HG03060 (cell line): ENCODE data around the gene RBM3.

ENCODE experiments used
- ATAC-seq: cut with Tn5 transposase; IDR thresholded peaks from one replicate; pipeline ENCODE4 v1.9.1; 2021; ENCODE audit warnings: low read depth, moderate number of reproducible peaks; ENCODE audit not compliant: unreplicated experiment

The RBM3 gene

GRCh38 chrX:48575642-48576041 lies 1.4 kb downstream of the RBM3 start:
- no peak for ATAC-seq

DNA sequence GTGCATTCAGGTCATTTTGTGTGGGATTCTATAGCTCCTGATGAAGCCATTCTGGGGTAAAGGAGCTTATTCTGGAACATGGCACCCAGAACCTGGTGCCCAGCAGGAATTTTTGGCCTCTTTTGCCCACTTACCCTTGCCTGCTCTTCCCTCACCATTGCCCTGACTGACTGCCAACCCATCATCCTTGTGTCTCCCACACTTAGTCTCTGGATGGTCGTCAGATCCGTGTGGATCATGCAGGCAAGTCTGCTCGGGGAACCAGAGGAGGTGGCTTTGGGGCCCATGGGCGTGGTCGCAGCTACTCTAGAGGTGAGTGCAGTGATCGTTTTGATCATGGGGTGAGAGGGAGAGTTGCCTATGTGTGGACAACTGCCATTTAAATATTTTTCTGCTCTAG lies 1.8 kb downstream of the RBM3 start:
- no peak for ATAC-seq

- ATAC-seq, result no peak
Observed at GRCh38 chrX:48578661-48579128, 4.4 kb downstream of the RBM3 start.

DNA sequence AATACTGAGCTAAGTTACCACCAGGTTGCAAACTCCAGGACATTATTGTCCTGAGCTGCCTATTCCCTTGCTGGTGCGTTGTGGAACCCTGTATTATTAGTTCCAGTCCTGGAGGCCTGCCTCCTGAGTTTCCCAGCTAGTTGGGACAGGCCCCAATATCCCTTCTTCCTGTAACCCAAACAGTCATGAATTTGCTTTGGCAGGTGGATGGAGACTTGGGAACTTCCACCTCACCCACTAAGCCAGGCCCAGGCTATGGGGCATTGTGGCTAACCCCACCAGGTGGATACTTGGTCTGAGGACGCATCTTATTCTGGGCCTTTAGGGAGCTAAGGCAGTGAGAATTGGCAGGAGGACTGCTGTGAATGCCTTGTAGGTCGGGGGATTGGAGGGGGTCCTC lies 5.0 kb downstream of the RBM3 start:
- no peak for ATAC-seq

- ATAC-seq, result no peak
Observed at GRCh38 chrX:48580662-48581061, 6.4 kb downstream of the RBM3 start.

GRCh38 chrX:48584698-48585097 lies 10.4 kb downstream of the RBM3 start:
- no peak for ATAC-seq

- ATAC-seq, result no peak
Observed at GRCh38 chrX:48589482-48590162, 15.3 kb downstream of the RBM3 start.

GRCh38 chrX:48590203-48591103 lies 16.2 kb downstream of the RBM3 start:
- no peak for ATAC-seq

- no peak for ATAC-seq
Observed at GRCh38 chrX:48591255-48591791, 17.0 kb downstream of the RBM3 start.

DNA sequence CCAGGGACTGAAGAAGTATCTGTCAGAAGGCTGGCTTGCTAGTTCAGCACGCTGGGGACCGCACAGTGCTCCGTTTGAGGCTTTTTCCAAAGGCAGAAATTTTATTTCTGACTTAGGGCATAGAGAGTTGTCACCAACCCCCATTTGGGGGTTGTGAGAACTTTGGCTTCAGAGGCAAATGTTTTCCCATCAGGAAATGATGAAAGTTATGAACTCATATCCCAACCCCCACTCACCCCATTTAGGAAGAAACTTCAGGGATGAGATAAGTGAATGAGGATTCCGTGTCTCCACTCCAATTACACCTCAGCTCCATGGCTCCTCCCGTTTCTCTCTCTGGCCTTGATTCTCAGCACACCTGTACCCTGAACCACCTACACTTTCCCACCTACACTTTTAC lies 18.7 kb downstream of the RBM3 start:
- ATAC-seq, result no peak

DNA sequence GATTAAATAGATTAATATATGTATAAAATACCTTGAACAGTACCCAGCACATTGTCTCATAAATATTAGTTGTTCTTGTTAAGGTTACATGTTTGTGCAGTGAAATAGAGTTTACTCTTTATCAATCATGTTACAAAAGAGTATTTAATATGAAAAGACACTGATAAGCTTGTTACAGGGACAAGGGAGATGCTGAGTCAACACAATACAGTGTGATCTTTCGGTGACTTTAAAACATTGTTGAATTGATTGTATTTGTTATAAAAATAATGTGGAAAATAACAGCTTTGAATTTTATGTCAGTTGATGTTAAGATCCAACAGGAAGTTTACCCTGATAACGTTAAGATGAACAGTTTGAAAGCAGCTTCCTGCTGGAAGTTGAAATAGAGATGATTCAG lies 21.6 kb downstream of the RBM3 start:
- no peak for ATAC-seq

- no peak for ATAC-seq
Observed at GRCh38 chrX:48597353-48598264, 23.3 kb downstream of the RBM3 start, which contains the start of gene WDR13. Gene WDR13 (plus strand): TSS chrX:48597492. CDS start chrX:48597997, 505 bp downstream.

DNA sequence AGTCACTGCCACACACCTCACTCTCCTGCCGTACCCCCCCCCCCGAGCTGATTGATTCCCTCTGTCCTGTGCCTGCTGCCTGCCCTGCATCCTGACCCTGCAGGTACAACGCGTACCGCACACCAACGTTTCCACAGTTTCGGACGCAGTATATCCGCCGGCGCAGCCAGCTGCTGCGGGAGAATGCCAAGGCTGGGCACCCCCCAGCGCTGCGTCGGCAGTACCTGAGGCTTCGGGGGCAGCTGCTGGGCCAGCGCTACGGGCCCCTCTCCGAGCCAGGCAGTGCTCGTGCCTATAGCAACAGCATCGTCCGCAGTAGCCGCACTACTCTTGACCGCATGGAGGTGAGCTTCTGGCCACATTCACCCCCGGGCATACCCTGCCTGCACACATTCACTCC lies 24.3 kb downstream of the RBM3 start:
- ATAC-seq, result no peak

DNA sequence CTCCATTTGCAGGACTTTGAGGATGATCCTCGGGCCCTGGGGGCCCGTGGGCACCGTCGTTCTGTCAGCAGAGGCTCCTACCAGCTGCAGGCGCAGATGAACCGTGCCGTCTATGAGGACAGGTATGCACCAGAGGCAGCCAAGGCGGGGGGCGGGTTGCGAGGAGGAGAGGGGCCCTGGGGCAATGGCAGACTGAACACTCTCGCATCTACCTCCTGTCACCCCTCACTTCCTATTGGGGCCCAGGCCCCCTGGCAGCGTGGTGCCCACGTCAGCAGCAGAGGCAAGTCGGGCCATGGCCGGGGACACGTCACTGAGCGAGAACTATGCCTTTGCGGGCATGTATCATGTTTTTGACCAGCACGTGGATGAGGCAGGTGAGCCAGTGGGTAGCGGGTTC lies 25.1 kb downstream of the RBM3 start:
- no peak for ATAC-seq

DNA sequence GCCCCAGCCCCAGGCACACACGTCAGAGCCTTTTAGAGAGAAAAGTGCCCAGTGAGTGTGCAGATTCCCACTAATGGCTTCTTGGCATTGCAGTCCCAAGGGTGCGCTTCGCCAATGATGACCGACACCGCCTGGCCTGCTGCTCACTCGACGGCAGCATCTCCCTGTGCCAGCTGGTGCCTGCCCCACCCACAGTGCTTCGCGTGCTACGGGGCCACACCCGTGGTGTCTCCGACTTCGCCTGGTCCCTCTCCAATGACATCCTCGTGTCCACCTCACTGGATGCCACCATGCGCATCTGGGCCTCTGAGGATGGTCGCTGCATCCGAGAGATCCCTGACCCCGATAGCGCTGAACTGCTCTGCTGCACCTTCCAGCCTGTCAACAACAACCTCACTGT lies 25.9 kb downstream of the RBM3 start:
- ATAC-seq, result no peak

DNA sequence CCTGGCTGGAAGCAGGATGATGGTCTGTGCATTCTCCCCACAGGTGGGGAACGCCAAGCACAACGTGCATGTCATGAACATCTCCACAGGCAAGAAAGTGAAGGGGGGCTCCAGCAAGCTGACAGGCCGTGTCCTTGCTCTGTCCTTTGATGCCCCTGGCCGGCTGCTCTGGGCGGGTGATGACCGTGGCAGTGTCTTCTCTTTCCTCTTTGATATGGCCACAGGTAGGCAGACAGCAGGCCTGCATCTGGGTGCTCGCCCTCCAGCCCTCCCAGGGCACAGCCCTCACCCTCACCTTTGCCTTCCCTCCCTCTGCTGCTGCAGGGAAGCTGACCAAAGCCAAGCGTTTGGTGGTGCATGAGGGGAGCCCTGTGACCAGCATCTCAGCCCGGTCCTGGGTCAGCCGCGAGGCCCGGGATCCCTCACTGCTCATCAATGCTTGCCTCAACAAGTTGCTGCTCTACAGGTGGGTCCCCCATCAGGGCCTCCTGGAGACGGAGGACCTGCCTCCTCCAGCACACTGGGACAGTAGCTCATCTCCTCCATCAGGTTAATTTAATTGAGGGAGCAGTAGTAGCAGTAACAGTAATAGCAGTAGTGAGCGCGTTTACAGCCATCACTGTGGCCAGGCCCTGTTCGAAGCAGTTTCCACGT lies 27.6 kb downstream of the RBM3 start:
- ATAC-seq, result no peak

DNA sequence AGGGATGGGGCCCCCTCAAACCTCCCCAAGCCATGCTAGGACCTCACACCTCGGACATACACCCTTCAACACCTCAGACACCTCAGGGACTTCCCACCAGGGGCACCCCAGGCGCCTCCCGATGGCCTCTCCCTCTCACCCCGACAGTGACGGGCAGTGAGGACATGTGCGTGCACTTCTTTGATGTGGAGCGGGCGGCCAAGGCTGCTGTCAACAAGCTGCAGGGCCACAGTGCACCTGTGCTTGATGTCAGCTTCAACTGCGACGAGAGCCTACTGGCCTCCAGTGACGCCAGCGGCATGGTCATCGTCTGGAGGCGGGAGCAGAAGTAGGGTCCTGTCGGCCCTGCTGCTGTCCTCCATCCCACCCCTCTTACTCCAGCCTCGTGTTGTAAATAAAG lies 30.4 kb downstream of the RBM3 start:
- no peak for ATAC-seq

DNA sequence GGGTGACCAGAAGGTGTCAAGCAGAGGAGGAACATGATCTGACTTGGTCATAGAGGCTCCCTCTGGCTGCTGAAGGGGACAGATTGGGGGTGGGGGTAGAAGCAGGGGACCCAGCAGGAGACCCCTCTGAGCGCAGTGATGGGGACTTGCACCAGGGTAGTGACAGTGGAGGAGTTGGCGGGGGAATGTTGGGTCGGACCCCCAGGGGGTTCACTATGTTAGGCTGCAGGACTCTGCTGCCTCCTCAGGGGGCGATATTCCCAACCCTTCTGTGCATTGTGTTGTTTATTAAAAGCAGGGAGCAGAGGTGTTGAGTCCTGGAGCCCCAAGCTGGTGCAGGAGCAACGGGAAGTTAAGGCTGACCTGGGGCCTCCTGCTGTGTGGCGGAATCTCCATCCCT lies 31.8 kb downstream of the RBM3 start:
- ATAC-seq, result no peak

DNA sequence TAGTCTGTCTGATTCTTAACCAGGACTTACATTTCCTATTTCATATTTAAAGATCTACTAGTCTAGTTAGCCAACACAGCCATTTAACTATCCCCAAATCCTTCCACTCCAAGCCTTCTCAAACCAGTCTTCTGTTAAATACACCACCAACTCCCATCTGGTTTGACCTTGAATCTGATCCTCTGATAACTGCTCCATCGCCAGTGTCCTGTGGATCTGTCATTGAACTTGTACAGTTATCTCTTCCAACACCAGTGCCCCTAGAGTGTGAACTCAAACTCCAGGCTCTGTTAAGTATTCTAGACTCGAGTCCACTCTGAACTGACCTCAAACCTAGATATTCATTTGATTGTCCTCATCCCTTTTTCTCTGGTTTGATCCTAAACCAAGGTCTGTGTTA lies 37.4 kb downstream of the RBM3 start:
- no peak for ATAC-seq
